Stimulated activated CD8-positive, alpha-beta memory T cell treated with anti-CD3 and anti-CD28 coated beads, Interleukin-15, amount 100 ng/mL, for 24 hours (primary cell): ENCODE data around the gene ZNF501.
A peak's percentile ranks its signal among the peaks of the same experiment; 100 is the strongest.

Experiments used
- DNase-seq: peaks from one replicate; pipeline ENCODE4 v3.0.0-alpha.2; 2020; ENCODE audit warnings: low read depth

The ZNF501 gene

GRCh38 chr3:44729384-44729910, at the start of gene ZNF501:
ZNF501 (plus strand) TSS chr3:44729635; CDS start chr3:44734422, 4,787 bp downstream.
- peak; percentile 74 for DNase-seq

- DNase-seq: no peak
Measured at GRCh38 chr3:44680921-44681455, 48.4 kb upstream of the ZNF501 start.

DNA sequence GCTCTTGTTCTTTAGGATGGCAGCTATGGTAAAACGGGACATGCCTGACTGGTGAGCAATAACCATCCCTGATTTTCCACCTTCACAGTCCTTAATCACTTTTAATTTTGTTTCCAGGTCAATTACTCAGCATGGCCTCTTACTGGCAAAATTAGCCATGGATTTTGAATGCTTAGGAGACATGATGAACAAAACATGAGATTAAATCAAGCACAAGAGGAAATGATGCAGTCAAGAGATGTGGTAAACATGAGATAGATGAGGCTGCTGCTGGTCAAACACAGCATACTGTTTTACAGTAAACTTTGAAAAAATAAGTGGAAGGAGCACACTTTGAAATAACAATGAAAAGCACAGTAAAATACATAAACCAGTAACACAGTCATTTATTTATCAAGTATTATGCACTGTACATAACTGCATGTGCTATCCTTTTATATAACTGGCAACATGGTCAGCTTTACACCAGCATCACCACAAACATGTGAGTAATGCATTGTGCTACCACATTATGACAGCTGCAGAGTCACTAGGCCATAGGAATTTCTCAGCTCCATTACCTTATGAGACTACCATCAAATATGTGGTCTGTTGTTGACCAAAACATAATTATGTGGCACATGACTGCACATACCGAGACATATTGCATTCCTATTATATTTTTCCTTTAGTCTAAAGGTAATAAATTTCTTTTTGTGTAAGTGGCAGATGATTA, 47.1 kb upstream of the ZNF501 start:
- DNase-seq: no peak

GRCh38 chr3:44685128-44685800, 44.2 kb upstream of the ZNF501 start:
- peak; percentile 10 for DNase-seq

GRCh38 chr3:44687898-44688297, 41.5 kb upstream of the ZNF501 start:
- no peak for DNase-seq

DNA sequence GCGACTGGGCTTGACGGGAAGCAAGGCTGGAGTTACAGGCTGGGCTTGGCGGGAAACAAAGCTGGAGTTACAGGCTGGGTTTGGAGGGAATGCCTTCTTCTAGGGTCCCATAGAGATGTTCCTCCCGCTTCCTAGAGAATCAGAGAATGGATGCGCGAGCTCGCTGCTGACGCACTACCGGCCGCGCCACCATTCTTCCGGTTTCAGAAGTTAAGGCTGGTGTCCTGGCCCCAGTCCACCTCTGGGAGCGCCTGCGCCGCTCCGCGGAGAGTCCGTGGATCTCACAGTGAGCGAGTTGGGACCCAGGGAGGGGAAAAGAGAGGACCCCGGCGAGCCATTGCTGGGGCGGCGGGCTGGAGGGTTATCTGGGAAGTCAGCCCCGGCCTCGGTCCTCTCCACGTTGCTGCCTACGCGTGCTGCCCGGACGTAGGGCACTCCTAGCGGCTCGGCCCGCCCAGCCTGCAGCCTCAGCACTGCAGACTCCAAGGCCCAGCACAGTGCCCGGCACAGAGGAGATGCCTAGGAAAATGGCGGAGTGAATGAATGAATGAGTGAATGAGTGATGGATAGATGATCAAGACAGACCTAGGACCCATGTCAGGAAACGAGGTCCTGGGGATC, 16.9 kb upstream of the ZNF501 start, which contains the start of gene ZNF502:
Gene ZNF502, plus strand, starts transcription at position 206 of the 621 bp plus-strand sequence. CDS start 7,602 bp downstream, outside the sequence.
- DNase-seq: peak; percentile 47

DNA sequence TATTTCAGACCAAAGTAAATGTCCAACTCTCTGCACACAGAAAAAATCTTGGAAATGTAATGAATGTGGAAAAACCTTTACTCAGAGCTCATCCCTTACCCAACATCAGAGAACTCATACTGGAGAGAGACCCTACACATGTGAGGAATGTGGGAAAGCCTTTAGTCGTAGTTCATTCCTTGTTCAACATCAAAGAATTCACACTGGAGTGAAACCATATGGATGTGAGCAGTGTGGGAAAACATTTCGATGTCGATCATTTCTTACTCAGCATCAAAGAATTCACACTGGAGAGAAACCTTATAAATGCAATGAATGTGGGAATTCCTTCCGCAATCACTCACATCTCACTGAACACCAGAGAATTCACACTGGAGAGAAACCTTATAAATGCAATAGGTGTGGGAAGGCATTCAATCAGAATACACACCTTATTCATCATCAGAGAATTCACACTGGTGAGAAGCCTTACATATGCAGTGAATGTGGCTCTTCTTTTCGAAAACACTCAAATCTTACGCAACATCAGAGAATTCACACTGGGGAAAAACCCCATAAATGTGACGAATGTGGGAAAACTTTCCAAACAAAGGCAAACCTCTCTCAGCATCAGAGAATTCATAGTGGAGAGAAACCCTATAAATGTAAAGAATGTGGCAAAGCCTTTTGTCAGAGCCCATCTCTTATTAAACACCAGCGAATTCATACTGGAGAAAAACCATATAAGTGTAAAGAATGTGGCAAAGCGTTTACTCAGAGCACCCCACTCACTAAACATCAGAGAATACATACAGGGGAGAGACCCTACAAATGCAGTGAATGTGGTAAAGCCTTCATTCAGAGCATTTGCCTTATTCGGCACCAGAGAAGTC, 8.0 kb upstream of the ZNF501 start:
- DNase-seq: no peak

GRCh38 chr3:44722103-44722401, 7.4 kb upstream of the ZNF501 start:
- DNase-seq: no peak

- DNase-seq: no peak
Measured at GRCh38 chr3:44734646-44735168, 5.3 kb downstream of the ZNF501 start.

DNA sequence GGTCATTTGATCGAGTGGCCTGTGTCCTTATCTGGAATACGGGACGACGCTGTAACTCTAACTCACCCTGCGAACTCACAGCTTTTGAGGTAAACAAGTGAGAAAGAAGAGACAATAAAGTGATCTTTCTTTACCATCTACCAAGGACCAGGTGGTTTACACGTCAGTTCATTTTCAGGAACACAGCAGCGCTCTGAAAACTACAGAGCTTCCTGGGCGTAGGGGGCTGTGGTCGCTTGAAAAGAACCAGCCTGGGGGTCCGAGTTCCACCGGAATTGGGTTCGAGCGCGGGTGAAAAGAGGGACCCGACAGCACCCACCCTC, 31.6 kb downstream of the ZNF501 start:
- DNase-seq: no peak

DNA sequence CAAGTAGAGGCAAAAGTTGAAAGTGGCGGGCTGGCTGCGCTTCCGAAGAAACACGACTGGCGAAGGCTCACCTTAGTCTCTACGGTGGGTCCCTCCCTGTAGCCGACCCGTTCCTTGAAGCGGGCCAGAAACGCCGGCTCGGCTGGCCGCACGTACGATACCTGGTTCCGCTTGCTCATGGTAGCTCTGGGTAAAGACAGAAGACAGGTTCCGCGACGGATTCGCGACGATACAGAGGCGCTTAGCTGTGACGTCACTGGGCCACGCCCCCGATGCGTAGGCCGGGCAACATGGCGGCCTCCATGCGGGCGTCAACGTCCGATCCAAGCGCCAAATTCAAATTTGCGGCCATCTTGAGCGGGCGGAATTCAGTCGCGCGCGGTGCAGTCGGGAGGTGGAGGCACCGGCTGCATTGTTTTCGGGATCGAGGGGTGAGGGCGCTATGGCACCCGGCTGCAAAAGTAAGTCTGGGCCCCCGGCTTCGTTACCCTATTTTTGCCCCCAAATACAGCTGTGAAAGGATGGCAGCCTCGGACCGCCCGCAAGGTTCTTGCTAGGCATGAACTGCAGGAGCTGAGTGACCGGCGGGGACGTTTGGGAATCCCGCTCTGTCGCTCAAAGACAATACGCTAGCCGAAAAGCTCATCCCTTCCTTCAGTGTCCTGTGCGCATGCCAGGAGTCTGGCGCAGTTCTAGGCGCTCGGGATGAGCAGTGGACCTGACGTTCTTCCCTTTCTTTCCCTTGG, 32.2 kb downstream of the ZNF501 start, which contains the start of the genes KIAA1143 and KIF15:
Gene KIAA1143, minus strand, starts transcription at position 196 of the 746 bp plus-strand sequence. Its CDS starts 17 bp downstream, at position 179.
Gene KIF15, plus strand, starts transcription at position 371 of the 746 bp plus-strand sequence. Its CDS starts 72 bp downstream, at position 443.
- peak; percentile 98 for DNase-seq

DNA sequence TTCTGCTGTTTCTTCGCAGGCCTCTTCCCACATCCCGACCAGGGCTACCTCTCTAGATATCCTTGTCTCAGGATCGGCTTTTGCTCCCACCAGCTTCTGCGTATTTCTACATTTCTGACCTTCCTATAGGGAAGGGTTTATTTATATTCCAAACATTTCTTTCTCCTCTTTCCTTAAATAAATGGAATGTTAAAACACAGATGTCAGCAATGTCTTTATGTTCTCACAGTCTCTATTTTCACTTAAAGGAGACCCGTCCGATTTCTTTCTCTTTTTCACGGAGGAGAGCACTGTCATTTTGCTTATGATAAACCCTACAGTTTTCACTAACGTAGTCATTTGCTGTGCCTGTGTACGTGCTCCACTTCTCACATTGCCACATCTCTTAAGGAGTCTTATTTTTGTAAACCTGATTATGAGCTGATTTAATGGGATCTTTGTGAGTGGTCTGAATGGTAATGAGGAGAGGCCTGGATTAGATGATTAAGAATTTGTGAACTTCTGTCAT, 32.8 kb downstream of the ZNF501 start:
- DNase-seq: no peak

- no peak for DNase-seq
Measured at GRCh38 chr3:44762690-44763089, 33.3 kb downstream of the ZNF501 start.

DNA sequence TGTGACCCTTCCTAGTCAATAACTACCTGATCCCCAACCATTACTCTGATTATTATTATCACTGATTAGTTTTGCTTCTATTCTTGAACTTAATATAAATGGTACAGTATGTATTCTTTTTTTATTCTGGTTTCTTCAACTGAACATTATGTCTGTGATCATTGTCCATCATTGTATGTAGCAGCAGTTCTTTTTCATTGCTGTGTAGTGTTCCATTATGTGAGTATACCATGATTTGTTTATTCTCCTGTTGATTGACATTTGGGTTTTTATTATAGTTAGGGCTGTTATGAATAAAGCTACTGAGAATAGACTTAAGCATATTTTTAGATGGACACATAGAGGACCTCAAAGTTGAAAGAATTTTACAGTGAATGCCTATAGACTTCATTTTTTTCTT, 34.8 kb downstream of the ZNF501 start:
- no peak for DNase-seq

- no peak for DNase-seq
Measured at GRCh38 chr3:44771424-44772098, 42.1 kb downstream of the ZNF501 start.

DNA sequence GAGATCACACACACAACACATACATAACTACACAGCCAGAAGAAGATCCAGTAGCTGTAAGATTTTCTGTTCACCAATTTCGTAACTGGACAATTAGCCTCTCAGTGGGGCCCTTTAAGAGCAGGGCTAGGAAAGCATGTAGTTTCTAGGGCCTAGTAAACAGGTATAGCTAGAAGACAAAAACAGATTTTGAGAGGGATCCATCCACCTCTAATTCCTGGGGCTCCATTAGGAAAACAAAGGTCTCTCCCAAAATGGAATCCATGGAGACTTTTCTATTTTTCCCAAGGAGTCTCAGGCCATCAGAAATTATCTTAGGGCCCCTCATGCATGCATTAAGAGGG, 42.6 kb downstream of the ZNF501 start:
- no peak for DNase-seq

DNA sequence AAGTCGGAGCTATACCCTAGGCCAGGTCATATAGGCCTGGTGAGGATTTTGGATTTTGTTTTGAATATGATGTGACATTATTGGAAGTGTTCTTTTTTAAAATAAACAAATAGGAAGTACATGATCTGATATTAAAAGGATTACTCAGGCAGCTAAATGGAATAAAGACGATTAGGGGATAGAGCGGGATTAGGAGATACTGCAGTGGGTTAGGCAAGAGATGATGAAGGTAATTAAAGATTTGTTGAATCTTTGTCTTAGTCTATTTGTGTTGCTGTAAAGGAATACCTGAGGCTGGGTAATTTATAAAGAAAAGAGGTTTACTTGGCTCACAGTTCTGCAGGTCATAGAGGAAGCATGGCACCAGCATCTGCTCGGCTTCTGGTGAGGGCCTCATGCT, 53.5 kb downstream of the ZNF501 start:
- no peak for DNase-seq
